MM.1S (cell line): ENCODE results near the gene RAB34.

ENCODE experiments used
- EZH2 ChIP-seq: fragments of 300-600 bp; sonication (generic); optimal IDR thresholded peaks from 2 replicates; pipeline ENCODE3; 2017; ENCODE audit warnings: low read depth, mild to moderate bottlenecking, antibody characterized with exemption, low read length, mixed read lengths
- EZH2phosphoT487 ChIP-seq: fragments of 300-600 bp; sonication (generic); IDR thresholded peaks from 2 replicates; pipeline ENCODE4 v1.6.1; 2018; ENCODE audit warnings: antibody characterized with exemption, low read length
- TF ChIP-seq, protein P1 (sequence below): fragments of 300-600 bp; sonication (generic); IDR thresholded peaks from 2 replicates; pipeline ENCODE4 v1.5.1; 2016; ENCODE audit warnings: antibody characterized with exemption, low read length, mixed read lengths

DNA sequence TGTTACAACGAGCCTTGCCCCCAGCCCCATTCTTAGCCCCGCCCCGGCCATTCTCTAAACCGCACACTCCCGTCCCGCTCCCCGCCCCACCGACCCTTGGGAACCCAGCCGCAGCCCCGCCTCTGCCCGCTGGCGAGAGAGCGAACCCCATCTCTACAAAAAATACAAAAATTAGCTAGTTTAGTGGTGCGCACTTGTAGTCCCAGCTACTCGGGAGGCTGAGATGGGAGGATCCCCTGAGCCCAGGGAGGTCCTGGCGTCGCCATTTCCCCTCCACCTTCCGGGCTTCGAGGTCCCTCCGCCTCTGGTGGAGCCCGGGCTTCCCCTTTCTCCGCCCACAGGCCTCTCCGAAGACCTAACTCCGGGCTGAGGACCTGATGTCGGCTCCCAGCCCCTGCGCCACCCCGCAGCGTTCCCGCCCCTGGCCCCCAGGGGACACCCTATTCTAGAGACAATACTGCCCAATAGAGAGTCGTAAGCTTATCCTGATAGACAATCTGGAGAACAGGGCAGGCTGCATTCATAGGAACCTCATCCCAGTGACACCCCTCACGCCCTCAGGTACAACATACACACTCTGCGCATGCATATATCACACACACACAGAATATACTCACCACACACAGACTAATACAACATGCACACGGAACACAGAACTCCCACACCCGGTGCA lies 5.5 kb downstream of the RAB34 start:
- TF ChIP-seq, protein P1, sequence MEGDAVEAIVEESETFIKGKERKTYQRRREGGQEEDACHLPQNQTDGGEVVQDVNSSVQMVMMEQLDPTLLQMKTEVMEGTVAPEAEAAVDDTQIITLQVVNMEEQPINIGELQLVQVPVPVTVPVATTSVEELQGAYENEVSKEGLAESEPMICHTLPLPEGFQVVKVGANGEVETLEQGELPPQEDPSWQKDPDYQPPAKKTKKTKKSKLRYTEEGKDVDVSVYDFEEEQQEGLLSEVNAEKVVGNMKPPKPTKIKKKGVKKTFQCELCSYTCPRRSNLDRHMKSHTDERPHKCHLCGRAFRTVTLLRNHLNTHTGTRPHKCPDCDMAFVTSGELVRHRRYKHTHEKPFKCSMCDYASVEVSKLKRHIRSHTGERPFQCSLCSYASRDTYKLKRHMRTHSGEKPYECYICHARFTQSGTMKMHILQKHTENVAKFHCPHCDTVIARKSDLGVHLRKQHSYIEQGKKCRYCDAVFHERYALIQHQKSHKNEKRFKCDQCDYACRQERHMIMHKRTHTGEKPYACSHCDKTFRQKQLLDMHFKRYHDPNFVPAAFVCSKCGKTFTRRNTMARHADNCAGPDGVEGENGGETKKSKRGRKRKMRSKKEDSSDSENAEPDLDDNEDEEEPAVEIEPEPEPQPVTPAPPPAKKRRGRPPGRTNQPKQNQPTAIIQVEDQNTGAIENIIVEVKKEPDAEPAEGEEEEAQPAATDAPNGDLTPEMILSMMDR, result no peak
- TF ChIP-seq EZH2phosphoT487 (no peak), EZH2 (no peak)
